Mesodermal cell (in vitro differentiated cells): ENCODE measurements around the gene PPT2. TPM values are rescaled to one million over a fixed set of nuclear protein-coding genes. Genes with fewer than 3 reads are reported as not detected.

ENCODE experiments used
- H3K27ac ChIP-seq: 2 replicates; pipeline ENCODE4 v1.7.0; 2013; ENCODE audit warnings: mild to moderate bottlenecking, low read depth, low read length, moderate library complexity; ENCODE audit not compliant: severe bottlenecking
- H3K36me3 ChIP-seq: 2 replicates; pipeline ENCODE4 v1.7.1; 2013; ENCODE audit warnings: mild to moderate bottlenecking, low read length, moderate library complexity; ENCODE audit not compliant: control insufficient read depth, insufficient read depth
- H3K4me1 ChIP-seq: one replicate; pipeline ENCODE4 v1.7.1; 2013; ENCODE audit warnings: mild to moderate bottlenecking, low read length; ENCODE audit not compliant: insufficient read depth, control insufficient read depth, poor library complexity, severe bottlenecking
- H3K4me3 ChIP-seq: 2 replicates; pipeline ENCODE4 v1.7.0; 2013; ENCODE audit warnings: low read length, control low read depth, mild to moderate bottlenecking; ENCODE audit not compliant: insufficient read depth, poor library complexity, severe bottlenecking; ENCODE audit errors: extremely low read depth
- H3K9me3 ChIP-seq: 2 replicates; pipeline ENCODE4 v1.7.1; 2013; ENCODE audit warnings: mild to moderate bottlenecking, low read length, moderate library complexity; ENCODE audit not compliant: control insufficient read depth
- WGBS, 2 experiments: methylation state at CpG; one replicate each; pipeline ENCODE4 v1.1.5; 2013; ENCODE audit warnings: missing lambda C conversion rate in 2 of 2; ENCODE audit not compliant: insufficient coverage in 2 of 2; 5-methylcytosine and 5-hydroxymethylcytosine counted together
- polyA plus RNA-seq, 2 experiments: library from polyadenylated mRNA; stranded (reverse); fragments of 50-300 nt; gene quantifications; one replicate each; pipeline ENCODE4 v1.2.3, GENCODE V29; 2013

The PPT2 gene, protein sequence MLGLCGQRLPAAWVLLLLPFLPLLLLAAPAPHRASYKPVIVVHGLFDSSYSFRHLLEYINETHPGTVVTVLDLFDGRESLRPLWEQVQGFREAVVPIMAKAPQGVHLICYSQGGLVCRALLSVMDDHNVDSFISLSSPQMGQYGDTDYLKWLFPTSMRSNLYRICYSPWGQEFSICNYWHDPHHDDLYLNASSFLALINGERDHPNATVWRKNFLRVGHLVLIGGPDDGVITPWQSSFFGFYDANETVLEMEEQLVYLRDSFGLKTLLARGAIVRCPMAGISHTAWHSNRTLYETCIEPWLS
- polyA plus RNA-seq (2013, experiment 1 of 2): 60.2 TPM
- polyA plus RNA-seq (2013, experiment 2 of 2): 42.3 TPM

DNA sequence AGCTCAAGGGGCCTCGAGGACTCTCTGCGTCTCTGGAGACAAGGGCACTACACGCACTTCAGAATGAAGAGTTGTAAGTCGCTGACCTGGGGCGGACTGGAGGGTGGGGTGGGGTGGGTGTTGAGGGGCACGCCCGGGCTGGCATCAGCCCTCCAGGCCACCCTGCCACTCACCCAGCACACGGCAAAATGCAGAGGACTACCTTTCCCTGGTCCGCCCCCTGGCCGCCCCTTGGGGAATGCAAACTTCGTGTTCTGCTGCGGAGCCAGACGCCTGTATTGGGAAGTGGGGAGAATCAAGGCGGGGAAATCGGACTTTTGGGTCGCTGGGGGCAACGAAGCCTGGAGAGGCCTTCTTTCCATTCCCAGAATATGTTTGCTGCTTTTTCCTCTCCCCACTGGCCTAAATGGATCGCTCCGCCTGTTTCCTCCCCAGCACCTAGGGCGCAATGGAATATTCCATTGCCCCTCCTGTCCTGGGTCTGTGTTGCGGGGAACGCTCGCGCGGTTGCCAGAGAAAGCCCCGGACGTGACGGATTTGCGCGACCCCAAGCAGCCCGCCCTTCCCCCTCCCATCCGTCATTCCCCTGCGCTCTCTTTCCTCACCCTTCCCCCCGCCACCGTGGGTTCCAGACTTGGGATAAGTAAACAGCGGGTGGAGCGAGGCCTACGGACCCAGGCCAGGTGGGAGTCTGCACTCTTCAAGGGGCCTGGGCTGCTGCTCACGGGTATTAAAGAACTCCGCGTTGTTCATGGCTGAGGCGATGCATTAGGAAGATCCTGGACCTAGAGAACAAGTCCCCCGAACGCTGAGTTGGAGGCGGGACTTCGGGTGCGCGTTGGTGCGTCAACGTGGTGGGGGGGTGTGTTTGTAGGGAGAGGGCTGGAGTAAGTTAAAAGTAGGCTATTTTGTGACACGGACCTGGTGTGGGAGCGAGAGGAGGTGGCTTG, at the start of gene PPT2:
PPT2 (plus strand) TSS at position 578 of the 950 bp plus-strand sequence. CDS start 454 bp downstream, outside the sequence.
- Histone ChIP-seq H3K36me3 (peaks cover 37% of the 10 kb centered on the region), H3K4me1 (peaks cover 22% of the 10 kb centered on the region), H3K4me3 (peak within 1 kb of the TSS; percentile 95), H3K9me3 (no peaks in the 10 kb centered on the region), H3K27ac (peak within 1 kb of the TSS; percentile 98)
- WGBS, 2 experiments: 0% methylated on average over 24 to 36 of the region's 52 CpGs

DNA sequence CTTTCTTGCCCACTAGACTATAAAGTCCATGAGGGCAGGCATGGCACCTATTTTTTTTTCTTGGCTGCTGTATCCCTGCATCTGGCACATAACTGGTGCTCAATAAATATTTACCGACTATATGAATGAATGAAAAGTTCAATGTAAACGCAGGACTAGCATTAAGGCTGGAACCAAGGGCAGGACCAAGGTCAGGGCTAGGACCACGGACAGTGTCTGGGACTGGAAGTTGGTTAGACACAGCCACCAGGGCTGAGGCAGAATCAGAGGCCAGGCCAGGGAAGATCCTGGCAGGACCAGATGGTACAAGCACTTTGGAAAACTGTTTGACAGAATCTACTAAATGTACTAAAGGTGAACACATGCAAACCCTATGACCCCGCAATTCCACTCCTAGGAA, 48.5 kb upstream of the PPT2 start:
- Histone ChIP-seq H3K9me3 (no peaks in the 10 kb centered on the region), H3K27ac (no peak overlapping the region), H3K4me1 (peaks cover 14% of the 10 kb centered on the region), H3K36me3 (no peaks in the 10 kb centered on the region), H3K4me3 (no peak overlapping the region)
- 66 to 68% methylated on average over 2 to 3 of the region's 4 CpGs for WGBS, 2 experiments

DNA sequence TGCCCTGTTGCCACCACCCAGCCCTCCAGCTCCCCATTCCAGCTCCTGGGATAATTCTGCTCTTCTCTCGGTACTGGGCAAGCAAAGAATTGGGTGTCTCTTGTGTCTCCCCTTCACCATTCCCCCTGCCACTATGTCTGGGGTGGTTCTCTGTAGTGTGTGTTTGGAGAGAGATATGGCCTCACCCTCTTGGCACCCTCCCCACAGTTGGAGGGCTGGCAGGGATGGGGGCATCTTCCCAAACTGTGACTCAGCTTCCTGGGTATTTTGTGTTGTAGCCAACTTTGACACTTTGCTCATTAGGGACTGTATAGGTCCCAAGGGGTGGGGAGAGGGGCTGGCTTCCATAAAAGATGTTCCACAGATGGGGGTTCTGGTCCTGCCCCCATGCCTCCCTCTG, 46.5 kb upstream of the PPT2 start:
- no peaks in the 10 kb centered on the region for H3K9me3 ChIP-seq
- H3K4me1 ChIP-seq: peaks cover 14% of the 10 kb centered on the region
- no peaks in the 10 kb centered on the region for H3K36me3 ChIP-seq
- H3K4me3 ChIP-seq: no peak overlapping the region
- no peak overlapping the region for H3K27ac ChIP-seq
- WGBS, 2 experiments: no CpG with 5 or more reads among the region's 1 CpG

DNA sequence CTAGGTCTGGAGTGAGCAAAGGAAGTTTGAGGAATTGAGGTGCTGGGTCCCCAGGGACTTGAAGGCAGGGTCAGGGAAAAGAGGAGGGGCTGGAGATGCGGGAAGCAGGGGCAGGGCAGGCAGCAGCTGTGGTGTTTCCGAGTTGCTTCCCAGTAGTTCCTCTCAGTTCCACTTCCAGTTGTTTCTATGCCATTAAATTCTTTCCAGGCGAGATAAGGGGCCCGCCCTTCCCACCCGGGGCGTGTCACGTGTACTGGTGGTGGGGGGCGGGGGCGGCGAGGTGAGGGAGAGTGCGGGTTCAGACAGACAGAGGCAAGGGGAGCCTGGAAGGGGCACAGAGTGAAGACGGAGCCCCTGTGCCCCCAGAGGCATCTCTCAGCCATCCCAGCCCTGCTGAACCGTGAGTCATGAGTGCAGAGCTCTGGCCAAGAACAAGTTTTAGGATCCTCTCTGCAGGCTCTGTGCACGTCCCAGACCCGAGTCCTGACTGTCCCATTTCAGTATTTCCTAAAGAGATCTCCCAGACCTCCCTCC, 45.8 kb upstream of the PPT2 start:
- H3K4me1 ChIP-seq: peaks cover 14% of the 10 kb centered on the region

DNA sequence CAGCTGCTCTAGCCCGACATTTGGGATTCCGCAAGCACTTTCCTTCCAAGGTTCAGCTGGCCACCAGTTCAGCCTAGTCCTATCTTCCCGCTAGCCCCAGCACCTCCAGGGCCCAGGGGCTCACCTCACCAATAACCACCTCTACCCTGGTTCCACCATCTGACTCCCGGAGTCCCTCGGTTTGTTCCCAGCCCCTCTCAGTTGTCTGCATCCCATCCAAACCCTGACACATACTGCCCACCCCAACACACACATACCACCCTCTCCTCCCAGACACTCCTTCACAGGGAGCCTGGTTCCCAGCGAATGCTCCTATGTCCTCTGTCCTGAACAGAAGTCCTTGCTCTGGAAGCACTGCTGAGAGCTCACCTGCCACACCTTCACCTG, 45.2 kb upstream of the PPT2 start:
- WGBS, 2 experiments: 58 to 62% methylated on average over 6 of the region's 6 CpGs

More for the DNA sequence above, 45.8 kb upstream of the PPT2 start:
- Histone ChIP-seq H3K9me3 (no peaks in the 10 kb centered on the region), H3K36me3 (no peaks in the 10 kb centered on the region), H3K27ac (no peak overlapping the region), H3K4me3 (no peak overlapping the region)
- WGBS, 2 experiments: 16 to 20% methylated on average over 12 to 14 of the region's 15 CpGs

DNA sequence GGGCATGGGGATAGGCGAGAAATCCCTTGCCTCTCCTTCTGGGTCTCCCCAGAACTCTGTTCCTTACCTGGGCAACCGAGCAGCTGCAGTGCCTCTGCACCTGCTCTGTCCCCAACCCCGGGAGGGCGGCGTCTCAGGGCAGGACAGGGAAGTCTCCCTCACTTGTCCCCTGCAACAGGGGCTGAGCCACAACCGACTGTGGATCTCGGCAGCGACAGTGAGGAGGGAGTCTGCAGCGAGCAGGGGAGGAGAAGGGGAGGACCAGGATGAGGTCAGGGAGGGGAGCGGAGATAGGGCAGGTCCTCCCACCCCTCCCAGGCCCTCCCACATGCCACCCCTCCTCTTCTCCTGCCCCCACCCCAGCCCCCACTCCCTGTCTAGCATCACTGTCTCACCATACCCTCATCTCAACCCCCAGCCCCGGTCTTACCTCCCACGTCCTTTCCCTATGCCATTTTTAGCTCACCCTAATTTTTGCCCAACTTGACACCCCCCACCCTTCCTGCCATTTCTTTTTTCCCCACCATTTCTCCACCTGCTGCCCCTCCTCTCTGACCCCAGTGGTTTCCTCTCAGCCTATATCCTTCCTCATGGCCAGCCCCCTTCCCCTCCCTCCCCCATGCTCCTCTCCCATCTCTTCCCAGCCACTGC, 44.7 kb upstream of the PPT2 start, which contains the start of gene TNXB:
TNXB (minus strand) TSS at position 225 of the 651 bp plus-strand sequence. CDS start 11,140 bp downstream, outside the sequence.
- Histone ChIP-seq H3K4me1 (peaks cover 14% of the 10 kb centered on the region), H3K36me3 (no peaks in the 10 kb centered on the region), H3K9me3 (no peaks in the 10 kb centered on the region), H3K4me3 (no peak within 1 kb of the TSS), H3K27ac (no peak within 1 kb of the TSS)
- 14% methylated on average over 2 of the region's 12 CpGs; no CpG with 5 or more reads in 1 of the 2 experiments for WGBS, 2 experiments

More for the DNA sequence above, 45.2 kb upstream of the PPT2 start:
- H3K36me3 ChIP-seq: no peaks in the 10 kb centered on the region
- no peaks in the 10 kb centered on the region for H3K9me3 ChIP-seq
- H3K4me3 ChIP-seq: no peak overlapping the region
- H3K27ac ChIP-seq: no peak overlapping the region
- H3K4me1 ChIP-seq: peaks cover 14% of the 10 kb centered on the region

DNA sequence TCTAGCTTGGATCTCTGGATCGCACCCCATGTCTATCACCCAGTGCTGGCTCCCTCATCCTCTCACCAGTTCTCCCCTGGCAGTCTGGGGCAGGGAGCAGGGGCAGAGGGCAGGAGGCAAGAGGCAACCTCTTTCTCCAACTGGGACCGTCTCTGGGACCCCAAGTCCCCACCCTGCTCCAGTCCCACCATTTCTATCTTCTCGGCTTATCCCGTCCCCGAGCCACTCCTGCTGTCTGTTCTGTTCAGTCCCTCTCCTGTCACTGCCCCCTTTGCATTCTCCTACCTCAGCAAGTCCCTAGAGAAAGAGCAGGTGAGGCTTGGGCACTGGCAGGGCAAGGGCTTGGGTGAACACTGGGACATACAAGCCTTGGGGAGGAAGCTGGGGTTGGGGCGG, 44.2 kb upstream of the PPT2 start:
- WGBS, 2 experiments: 78 to 86% methylated on average over 1 to 2 of the region's 6 CpGs
- H3K4me3 ChIP-seq: no peak overlapping the region
- H3K4me1 ChIP-seq: peaks cover 14% of the 10 kb centered on the region
- H3K9me3 ChIP-seq: no peaks in the 10 kb centered on the region
- H3K36me3 ChIP-seq: no peaks in the 10 kb centered on the region
- H3K27ac ChIP-seq: no peak overlapping the region

DNA sequence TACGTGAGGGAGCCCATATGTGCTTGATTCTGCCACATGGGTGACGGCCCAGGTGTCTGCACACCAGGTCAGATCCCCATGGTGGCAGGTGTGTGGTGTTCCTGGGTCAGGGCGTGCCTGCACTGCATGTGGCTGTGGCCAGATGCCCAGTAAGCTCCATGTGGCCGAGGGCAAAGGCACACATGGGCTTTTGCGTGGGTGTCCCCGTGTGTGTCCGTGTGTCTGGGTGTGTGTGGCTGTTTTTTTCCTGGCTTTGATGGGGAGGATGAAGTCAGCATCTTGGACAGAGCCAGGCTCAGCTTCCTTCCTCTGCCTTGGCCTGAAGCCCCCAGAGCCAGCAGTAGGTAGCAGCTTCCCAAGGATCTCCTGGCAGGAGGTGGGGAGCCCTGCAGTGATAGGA, 43.3 kb upstream of the PPT2 start:
- WGBS, 2 experiments: 89 to 90% methylated on average over 4 to 7 of the region's 7 CpGs

DNA sequence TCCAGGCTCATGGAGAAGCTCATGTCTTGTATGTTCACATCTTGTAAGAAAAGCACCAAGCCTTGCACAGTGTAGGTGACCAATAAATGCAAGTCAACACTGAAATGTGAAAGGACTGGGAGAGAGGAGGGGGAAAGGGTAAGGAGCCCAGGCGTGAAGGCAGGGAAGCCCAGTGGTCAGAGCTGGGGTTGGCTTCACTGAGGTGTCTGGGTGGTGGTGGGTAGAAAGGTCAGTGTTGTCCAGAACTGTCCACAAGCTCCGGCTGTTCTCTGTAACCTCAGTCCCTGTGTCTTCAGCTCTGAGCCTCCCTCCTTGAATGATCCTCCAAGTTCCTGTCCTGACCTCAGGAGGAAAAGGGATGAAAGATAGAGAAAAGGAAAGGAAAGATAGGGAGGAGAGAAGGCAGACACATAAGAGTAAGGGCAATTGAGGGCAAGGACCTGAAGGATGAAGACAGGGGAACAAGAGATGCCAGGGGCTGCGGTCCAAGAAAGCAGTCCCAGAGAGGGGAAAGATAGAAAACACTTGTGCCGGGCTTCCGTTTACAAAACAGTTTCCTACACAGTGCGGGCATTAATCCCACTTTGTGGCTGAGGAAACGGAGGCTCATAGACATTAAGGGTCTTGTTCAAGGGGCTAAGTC, 42.4 kb upstream of the PPT2 start:
- no peaks in the 10 kb centered on the region for H3K9me3 ChIP-seq

More for the DNA sequence above, 43.3 kb upstream of the PPT2 start:
- Histone ChIP-seq H3K9me3 (no peaks in the 10 kb centered on the region), H3K36me3 (peaks cover 7% of the 10 kb centered on the region), H3K27ac (no peak overlapping the region), H3K4me1 (peaks cover 17% of the 10 kb centered on the region), H3K4me3 (no peak overlapping the region)

More for the DNA sequence above, 42.4 kb upstream of the PPT2 start:
- WGBS, 2 experiments: 94 to 98% methylated on average over 5 to 6 of the region's 7 CpGs
- Histone ChIP-seq H3K4me1 (peaks cover 17% of the 10 kb centered on the region), H3K27ac (no peak overlapping the region), H3K4me3 (no peak overlapping the region), H3K36me3 (peaks cover 16% of the 10 kb centered on the region)
